ENCODE measurements around the gene TBL3.

GRCh38 chr16:1938910-1939309 lies 32.9 kb upstream of the TBL3 start:
- no peak for TF ChIP-seq CTCF (IDR thresholded peaks at IDR 0.05; ENCODE audit: low read length)
- TF ChIP-seq EZH2 (optimal IDR thresholded peaks at IDR 0.05; ENCODE audit: low read depth, low read length), result no peak

Measured in MM.1S (cell line).